SK-N-SH (cell line): ENCODE data around the gene RNF130. TPM values are rescaled to one million over a fixed set of nuclear protein-coding genes. Genes with fewer than 3 reads are reported as not detected.

Source experiments
- CTCF ChIA-PET: fragments of 300-600, 350-600 bp; formaldehyde crosslinking; extraction: SDS; loops from one replicate; lab custom pipeline; 2021; lab: Yijun Ruan, JAX
- POLR2A ChIA-PET: fragments of 350-600 bp; sonication (Branson Sonifier 250); formaldehyde crosslinking; extraction: SDS; loops from one replicate; lab custom pipeline; 2020; ENCODE audit warnings: antibody characterized with exemption, inconsistent platforms; lab: Yijun Ruan, JAX
- DNase-seq: peaks from one replicate; pipeline ENCODE4 v3.0.0; 2012
- H2AFZ ChIP-seq: fragments of 200-600 bp; sonication (generic); 2 replicates; pipeline ENCODE4 v1.8.1; 2016; ENCODE audit warnings: antibody characterized with exemption, mild to moderate bottlenecking, low read depth
- H3F3A ChIP-seq: fragments of 200-600 bp; sonication (generic); replicated peaks from 2 replicates; pipeline ENCODE3; 2016; ENCODE audit warnings: antibody characterized with exemption, mild to moderate bottlenecking; ENCODE audit not compliant: insufficient read depth
- H3K27ac ChIP-seq, 2 experiments: fragments of 200-500 bp in 1 of 2; fragments of 200-600 bp in 1 of 2; sonication (Bioruptor generic) in 1 of 2; sonication (generic), shearing (Covaris generic) in 1 of 2; 2 replicates each; pipeline versions ENCODE4 v1.5.1 to v1.6.1; 2014 to 2016; ENCODE audit warnings: low read depth in 2 of 2, inconsistent platforms in 1 of 2, low read length in 1 of 2, mild to moderate bottlenecking in 1 of 2, mixed read lengths in 1 of 2
- H3K27me3 ChIP-seq: fragments of 200-600 bp; sonication (generic), shearing (Covaris generic); 2 replicates; pipeline ENCODE4 v1.6.1; 2016; ENCODE audit warnings: mixed run types; ENCODE audit not compliant: insufficient read depth
- H3K36me3 ChIP-seq, 2 experiments: fragments of 200-500 bp in 1 of 2; fragments of 200-600 bp in 1 of 2; sonication (Bioruptor generic) in 1 of 2; sonication (generic) in 1 of 2; replicated peaks in 1 of 2; 2 replicates each; pipeline versions ENCODE3 to v1.5.1; 2014 to 2016; ENCODE audit warnings: low read length in 1 of 2, mild to moderate bottlenecking in 1 of 2; ENCODE audit not compliant: insufficient read depth in 2 of 2, control insufficient read depth in 1 of 2
- H3K4me1 ChIP-seq, 2 experiments: fragments of 200-500 bp in 1 of 2; fragments of 200-600 bp in 1 of 2; sonication (Bioruptor generic) in 1 of 2; sonication (generic), shearing (Covaris generic) in 1 of 2; 2 replicates each; pipeline versions ENCODE4 v1.5.1 to v1.6.1; 2014 to 2016; ENCODE audit warnings: low read depth in 1 of 2, low read length in 1 of 2, mixed run types in 1 of 2; ENCODE audit not compliant: insufficient read depth in 2 of 2, control insufficient read depth in 1 of 2
- H3K4me2 ChIP-seq: fragments of 200-600 bp; sonication (generic), shearing (Covaris generic); 2 replicates; pipeline ENCODE4 v1.6.1; 2017; ENCODE audit warnings: mixed run types
- H3K4me3 ChIP-seq, 2 experiments: fragments of 200-500 bp in 1 of 2; fragments of 200-600 bp in 1 of 2; sonication (Bioruptor generic) in 1 of 2; sonication (generic), shearing (Covaris generic) in 1 of 2; 2 replicates each; pipeline versions ENCODE4 v1.5.1 to v1.8.1; 2014 to 2016; ENCODE audit warnings: low read depth in 2 of 2, inconsistent platforms in 1 of 2, low read length in 1 of 2, mild to moderate bottlenecking in 1 of 2, mixed read lengths in 1 of 2, moderate library complexity in 1 of 2
- H3K79me2 ChIP-seq: fragments of 200-600 bp; sonication (generic); 2 replicates; pipeline ENCODE4 v1.8.1; 2017; ENCODE audit warnings: mild to moderate bottlenecking; ENCODE audit not compliant: insufficient read depth
- H3K9ac ChIP-seq: fragments of 200-600 bp; sonication (generic); 2 replicates; pipeline ENCODE4 v1.6.1; 2017; ENCODE audit warnings: mixed run types
- H3K9me2 ChIP-seq: fragments of 200-600 bp; sonication (generic); 2 replicates; pipeline ENCODE4 v1.6.1; 2017; ENCODE audit warnings: mixed run types
- H3K9me3 ChIP-seq: fragments of 200-600 bp; sonication (generic); 2 replicates; pipeline ENCODE4 v1.6.1; 2017; ENCODE audit warnings: mixed run types, mild to moderate bottlenecking, moderate library complexity
- H4K20me1 ChIP-seq: fragments of 200-600 bp; sonication (generic); 2 replicates; pipeline ENCODE4 v1.6.1; 2017; ENCODE audit warnings: mild to moderate bottlenecking, mixed run types; ENCODE audit not compliant: insufficient read depth
- CHD2 ChIP-seq: fragments of 150-350 bp; IDR thresholded peaks from 2 replicates; pipeline ENCODE4 v1.6.1; 2018; ENCODE audit warnings: low read length; ENCODE audit not compliant: partially characterized antibody
- FOSL2 ChIP-seq: IDR thresholded peaks from 2 replicates; pipeline ENCODE4 v1.4.0; 2012; ENCODE audit warnings: low read depth, mild to moderate bottlenecking, moderate library complexity, borderline replicate concordance
- FOXM1 ChIP-seq: IDR thresholded peaks from 2 replicates; pipeline ENCODE4 v1.4.0; 2012; ENCODE audit warnings: low read depth, mild to moderate bottlenecking
- GABPA ChIP-seq: IDR thresholded peaks from 2 replicates; pipeline ENCODE4 v1.4.0; 2012; ENCODE audit warnings: low read depth, mild to moderate bottlenecking
- GATA2 ChIP-seq: sonication (generic); formaldehyde crosslinking; IDR thresholded peaks from 2 replicates; pipeline ENCODE4 v1.5.0; 2020; ENCODE audit warnings: mild to moderate bottlenecking, missing genetic modification reagents
- JUND ChIP-seq: IDR thresholded peaks from 2 replicates; pipeline ENCODE4 v1.4.0; 2012
- MAX ChIP-seq: IDR thresholded peaks from 2 replicates; pipeline ENCODE4 v1.4.0; 2012; ENCODE audit warnings: low read depth
- MEF2A ChIP-seq: IDR thresholded peaks from 2 replicates; pipeline ENCODE4 v1.4.0; 2012; ENCODE audit warnings: low read depth, borderline replicate concordance
- NRF1 ChIP-seq: IDR thresholded peaks from 2 replicates; pipeline ENCODE4 v1.6.1; 2012; ENCODE audit warnings: low read depth, mild to moderate bottlenecking, low read length
- PBX3 ChIP-seq: IDR thresholded peaks from 2 replicates; pipeline ENCODE4; 2012
- POLR2AphosphoS5 ChIP-seq: IDR thresholded peaks from 2 replicates; pipeline ENCODE4 v1.6.1; 2012; ENCODE audit warnings: low read depth, low read length
- RAD21 ChIP-seq: IDR thresholded peaks from 2 replicates; pipeline ENCODE4 v1.6.1; 2012; ENCODE audit warnings: mild to moderate bottlenecking, low read length
- RCOR1 ChIP-seq: fragments of 150-350 bp; IDR thresholded peaks from 2 replicates; pipeline ENCODE4 v1.6.1; 2017; ENCODE audit warnings: antibody characterized with exemption, low read length
- RFX5 ChIP-seq: IDR thresholded peaks from 2 replicates; pipeline ENCODE4 v1.6.1; 2012; ENCODE audit warnings: mild to moderate bottlenecking, improper control_type of control experiment, low read length
- RXRA ChIP-seq: IDR thresholded peaks from 2 replicates; pipeline ENCODE4 v1.4.0; 2012; ENCODE audit warnings: low read depth, mild to moderate bottlenecking, borderline replicate concordance
- SIN3A ChIP-seq: IDR thresholded peaks from 2 replicates; pipeline ENCODE4 v1.6.1; 2012; ENCODE audit warnings: low read depth, mild to moderate bottlenecking, low read length, moderate library complexity, borderline replicate concordance
- TAF1 ChIP-seq: IDR thresholded peaks from 2 replicates; pipeline ENCODE4 v1.6.1; 2012; ENCODE audit warnings: low read depth, mild to moderate bottlenecking, low read length, moderate library complexity, borderline replicate concordance
- TCF12 ChIP-seq: IDR thresholded peaks from 2 replicates; pipeline ENCODE4 v1.4.0; 2012
- TEAD4 ChIP-seq: IDR thresholded peaks from 2 replicates; pipeline ENCODE4 v1.4.0; 2012; ENCODE audit warnings: mild to moderate bottlenecking, borderline replicate concordance; ENCODE audit not compliant: insufficient read depth
- YY1 ChIP-seq: IDR thresholded peaks from 2 replicates; pipeline ENCODE4 v1.4.0; 2012; ENCODE audit warnings: low read depth, mild to moderate bottlenecking
- WGBS: methylation state at CpG from one replicate; pipeline ENCODE4 v1.1.6; 2017; ENCODE audit warnings: low lambda C conversion rate; 5-methylcytosine and 5-hydroxymethylcytosine counted together
- polyA plus RNA-seq, 3 experiments: library from polyadenylated mRNA; depleted of rRNA; stranded (reverse); fragments of >200 nt; gene quantifications; 2 replicates each; pipeline ENCODE4 v1.2.3, GENCODE V29; 2012
- TF ChIP-seq, protein P1 (sequence below): fragments of 150-350 bp; IDR thresholded peaks from 2 replicates; pipeline ENCODE4 v1.6.1; 2016; ENCODE audit warnings: mild to moderate bottlenecking, low read depth, low read length
- TF ChIP-seq, protein P2 (sequence below): IDR thresholded peaks from 2 replicates; pipeline ENCODE4 v1.4.0; 2012; ENCODE audit warnings: low read depth, borderline replicate concordance
- TF ChIP-seq, protein P3 (sequence below): fragments of 150-350 bp; IDR thresholded peaks from 2 replicates; pipeline ENCODE4 v1.6.1; 2017; ENCODE audit warnings: antibody characterized with exemption, low read length, low read depth, borderline replicate concordance

RNF130 gene
- polyA plus RNA-seq, 1 of the 3 experiments (the other 2 are of a cell fraction), result 41.4 TPM

- no peak overlapping the region for H3K4me2 ChIP-seq
- ChIA-PET POLR2A (no interaction called here), CTCF (no interaction called here)
- no peak overlapping the region for H3K27ac ChIP-seq
- H3K36me3 ChIP-seq, result no peaks in the 10 kb centered on the region
- H3K79me2 ChIP-seq, result peaks cover 45% of the 10 kb centered on the region
- 0 out of 2 replicates have a peak, but pooled peaks cover 5% of the 10 kb centered on the region for H4K20me1 ChIP-seq
- no peaks in the 10 kb centered on the region for H3F3A ChIP-seq
- H3K4me1 ChIP-seq, result peaks cover 0 to 15% of the 10 kb centered on the region in 2 experiments; a peak in 2 of 4 replicates
- TF ChIP-seq FOSL2, result no peak
- no peak for TF ChIP-seq CHD2
- no peak for TF ChIP-seq YY1
- no peak for TF ChIP-seq RCOR1
- no peak for TF ChIP-seq RXRA
- no peak for TF ChIP-seq NRF1
- no peak for TF ChIP-seq SIN3A
- TF ChIP-seq FOXM1, result no peak
- WGBS, result 97% methylated on average over 5 of the region's 5 CpGs
- H3K9me3 ChIP-seq, result no peaks in the 10 kb centered on the region; the same call in 1 of the 2 replicates
- no peak overlapping the region for H3K9ac ChIP-seq
- no peak overlapping the region for H3K4me3 ChIP-seq
- no peak for DNase-seq
- H2AFZ ChIP-seq, result no peak overlapping the region
- no peaks in the 10 kb centered on the region for H3K9me2 ChIP-seq
- H3K27me3 ChIP-seq, result no peaks in the 10 kb centered on the region
Measured at GRCh38 chr5:180046656-180047055, 24.9 kb downstream of the RNF130 start.

- no peak for DNase-seq
- Histone ChIP-seq H3K27ac (no peak overlapping the region), H3F3A (no peaks in the 10 kb centered on the region), H3K9me3 (no peaks in the 10 kb centered on the region; the same call in 1 of the 2 replicates), H3K4me3 (no peak overlapping the region), H2AFZ (no peak overlapping the region), H3K36me3 (no peaks in the 10 kb centered on the region), H3K9me2 (no peaks in the 10 kb centered on the region), H3K79me2 (peaks cover 47% of the 10 kb centered on the region), H3K27me3 (no peaks in the 10 kb centered on the region), H3K9ac (no peak overlapping the region), H3K4me2 (no peak overlapping the region), H4K20me1 (0 out of 2 replicates have a peak, but pooled peaks cover 5% of the 10 kb centered on the region), H3K4me1 (peaks cover 0 to 15% of the 10 kb centered on the region in 2 experiments; a peak in 2 of 4 replicates)
- ChIA-PET POLR2A (no interaction called here), CTCF (no interaction called here)
- WGBS, result 96% methylated on average over 18 of the region's 30 CpGs
- TF ChIP-seq RFX5 (no peak), MEF2A (no peak), GABPA (no peak), TCF12 (no peak), RAD21 (no peak), JUND (no peak), PBX3 (no peak), GATA2 (CRISPR knock-in tag) (no peak), CHD2 (no peak), TEAD4 (no peak), TAF1 (no peak), POLR2AphosphoS5 (no peak), MAX (no peak)
- TF ChIP-seq, protein P1, sequence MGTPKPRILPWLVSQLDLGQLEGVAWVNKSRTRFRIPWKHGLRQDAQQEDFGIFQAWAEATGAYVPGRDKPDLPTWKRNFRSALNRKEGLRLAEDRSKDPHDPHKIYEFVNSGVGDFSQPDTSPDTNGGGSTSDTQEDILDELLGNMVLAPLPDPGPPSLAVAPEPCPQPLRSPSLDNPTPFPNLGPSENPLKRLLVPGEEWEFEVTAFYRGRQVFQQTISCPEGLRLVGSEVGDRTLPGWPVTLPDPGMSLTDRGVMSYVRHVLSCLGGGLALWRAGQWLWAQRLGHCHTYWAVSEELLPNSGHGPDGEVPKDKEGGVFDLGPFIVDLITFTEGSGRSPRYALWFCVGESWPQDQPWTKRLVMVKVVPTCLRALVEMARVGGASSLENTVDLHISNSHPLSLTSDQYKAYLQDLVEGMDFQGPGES, result no peak
- TF ChIP-seq, protein P2, sequence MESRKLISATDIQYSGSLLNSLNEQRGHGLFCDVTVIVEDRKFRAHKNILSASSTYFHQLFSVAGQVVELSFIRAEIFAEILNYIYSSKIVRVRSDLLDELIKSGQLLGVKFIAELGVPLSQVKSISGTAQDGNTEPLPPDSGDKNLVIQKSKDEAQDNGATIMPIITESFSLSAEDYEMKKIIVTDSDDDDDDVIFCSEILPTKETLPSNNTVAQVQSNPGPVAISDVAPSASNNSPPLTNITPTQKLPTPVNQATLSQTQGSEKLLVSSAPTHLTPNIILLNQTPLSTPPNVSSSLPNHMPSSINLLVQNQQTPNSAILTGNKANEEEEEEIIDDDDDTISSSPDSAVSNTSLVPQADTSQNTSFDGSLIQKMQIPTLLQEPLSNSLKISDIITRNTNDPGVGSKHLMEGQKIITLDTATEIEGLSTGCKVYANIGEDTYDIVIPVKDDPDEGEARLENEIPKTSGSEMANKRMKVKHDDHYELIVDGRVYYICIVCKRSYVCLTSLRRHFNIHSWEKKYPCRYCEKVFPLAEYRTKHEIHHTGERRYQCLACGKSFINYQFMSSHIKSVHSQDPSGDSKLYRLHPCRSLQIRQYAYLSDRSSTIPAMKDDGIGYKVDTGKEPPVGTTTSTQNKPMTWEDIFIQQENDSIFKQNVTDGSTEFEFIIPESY, result no peak
- TF ChIP-seq, protein P3, sequence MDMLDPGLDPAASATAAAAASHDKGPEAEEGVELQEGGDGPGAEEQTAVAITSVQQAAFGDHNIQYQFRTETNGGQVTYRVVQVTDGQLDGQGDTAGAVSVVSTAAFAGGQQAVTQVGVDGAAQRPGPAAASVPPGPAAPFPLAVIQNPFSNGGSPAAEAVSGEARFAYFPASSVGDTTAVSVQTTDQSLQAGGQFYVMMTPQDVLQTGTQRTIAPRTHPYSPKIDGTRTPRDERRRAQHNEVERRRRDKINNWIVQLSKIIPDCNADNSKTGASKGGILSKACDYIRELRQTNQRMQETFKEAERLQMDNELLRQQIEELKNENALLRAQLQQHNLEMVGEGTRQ, result no peak
Measured at GRCh38 chr5:180045889-180046499, 25.6 kb downstream of the RNF130 start.
